Calu3 (cell line): Measurements from ENCODE around the gene ANTXR2. TPM values are rescaled to one million over a fixed set of nuclear protein-coding genes. Genes with fewer than 3 reads are reported as not detected.

Experiments
- BruUV-seq: library from RNA; stranded (reverse); fragments of 400-500 nt; replicated peaks from 2 replicates; lab custom pipeline; 2021; lab: Mats Ljungman, UMichigan
- CTCF ChIA-PET: fragments of 300-600 bp; sonication (Branson Sonifier 250); formaldehyde crosslinking; loops from one replicate; lab custom pipeline; 2022; ENCODE audit warnings: antibody characterized with exemption; lab: Charles Lee
- DNase-seq: peaks from one replicate; pipeline ENCODE4 v3.0.0; 2022
- H3K27ac Mint-ChIP-seq: one replicate; pipeline ENCODE4 v1.8.0; 2022; ENCODE audit warnings: mixed read lengths; ENCODE audit not compliant: unreplicated experiment
- H3K27me3 Mint-ChIP-seq: one replicate; pipeline ENCODE4 v1.8.0; 2022; ENCODE audit warnings: mixed read lengths; ENCODE audit not compliant: unreplicated experiment
- H3K36me3 Mint-ChIP-seq: one replicate; pipeline ENCODE4 v1.8.0; 2022; ENCODE audit warnings: mild to moderate bottlenecking, moderate library complexity, mixed read lengths; ENCODE audit not compliant: insufficient read depth, unreplicated experiment
- H3K4me1 Mint-ChIP-seq: one replicate; pipeline ENCODE4 v1.8.0; 2022; ENCODE audit warnings: mild to moderate bottlenecking, low read depth, mixed read lengths; ENCODE audit not compliant: unreplicated experiment
- H3K4me3 Mint-ChIP-seq: one replicate; pipeline ENCODE4 v1.8.0; 2022; ENCODE audit warnings: mild to moderate bottlenecking, low read depth, moderate library complexity, mixed read lengths; ENCODE audit not compliant: unreplicated experiment
- H3K9me3 Mint-ChIP-seq: one replicate; pipeline ENCODE4 v1.8.0; 2022; ENCODE audit warnings: low read depth, mixed read lengths; ENCODE audit not compliant: unreplicated experiment
- CTCF ChIP-seq: fragments of 200-600 bp; IDR thresholded peaks from one replicate; pipeline ENCODE4 v1.8.0; 2022; ENCODE audit warnings: antibody characterized with exemption; ENCODE audit not compliant: unreplicated experiment
- intact Hi-C: fragments of 100-400 bp; cut with micrococcal nuclease; formaldehyde crosslinking; loops from one replicate; pipeline ENCODE4 v1.10.0; 2022; ENCODE audit not compliant: unreplicated experiment
- total RNA-seq: library from RNA; stranded (reverse); gene quantifications from 2 replicates; pipeline ENCODE4 v1.2.3, GENCODE V29; 2022

ANTXR2 gene
- total RNA-seq, 1 experiment from 2014 or later: 23.6 TPM

GRCh38 chr4:80042821-80043220, 30.2 kb downstream of the ANTXR2 start:
- H3K4me1 Mint-ChIP-seq: no peaks in the 10 kb centered on the region
- no peak for DNase-seq
- no peaks in the 10 kb centered on the region for H3K9me3 Mint-ChIP-seq
- no peaks in the 10 kb centered on the region for H3K36me3 Mint-ChIP-seq
- BruUV-seq: no TSS peak
- H3K4me3 Mint-ChIP-seq: no peak overlapping the region
- CTCF ChIA-PET: no interaction called here
- no peak for TF ChIP-seq CTCF
- H3K27me3 Mint-ChIP-seq: no peaks in the 10 kb centered on the region
- intact Hi-C loops: no loop called here
- H3K27ac Mint-ChIP-seq: no peak overlapping the region

- intact Hi-C loops: no loop called here
- H3K27ac Mint-ChIP-seq: no peak overlapping the region
- BruUV-seq: no TSS peak
- no peak for TF ChIP-seq CTCF
- no peak overlapping the region for H3K4me3 Mint-ChIP-seq
- H3K9me3 Mint-ChIP-seq: no peaks in the 10 kb centered on the region
- peaks cover 2% of the 10 kb centered on the region for H3K36me3 Mint-ChIP-seq
- no peak for DNase-seq
- CTCF ChIA-PET: no interaction called here
- H3K4me1 Mint-ChIP-seq: no peaks in the 10 kb centered on the region
- no peaks in the 10 kb centered on the region for H3K27me3 Mint-ChIP-seq
Measured at GRCh38 chr4:80037864-80038263, 35.2 kb downstream of the ANTXR2 start.

GRCh38 chr4:80036949-80037685, 35.9 kb downstream of the ANTXR2 start:
- intact Hi-C loops: no loop called here
- H3K4me1 Mint-ChIP-seq: no peaks in the 10 kb centered on the region
- no peak for TF ChIP-seq CTCF
- DNase-seq: no peak
- H3K27me3 Mint-ChIP-seq: no peaks in the 10 kb centered on the region
- H3K27ac Mint-ChIP-seq: no peak overlapping the region
- no peak overlapping the region for H3K4me3 Mint-ChIP-seq
- H3K9me3 Mint-ChIP-seq: no peaks in the 10 kb centered on the region
- CTCF ChIA-PET: no interaction called here
- no TSS peak for BruUV-seq
- peaks cover 5% of the 10 kb centered on the region for H3K36me3 Mint-ChIP-seq

GRCh38 chr4:80036306-80036705, 36.7 kb downstream of the ANTXR2 start:
- intact Hi-C loops: no loop called here
- no TSS peak for BruUV-seq
- Mint-ChIP-seq H3K4me1 (no peaks in the 10 kb centered on the region), H3K9me3 (no peaks in the 10 kb centered on the region), H3K27ac (no peak overlapping the region), H3K4me3 (no peak overlapping the region), H3K36me3 (peaks cover 5% of the 10 kb centered on the region), H3K27me3 (no peaks in the 10 kb centered on the region)
- CTCF ChIA-PET: no interaction called here
- no peak for DNase-seq
- TF ChIP-seq CTCF: no peak
